GM12801 (cell line): ENCODE data around the gene SORBS1.

Source experiments
- CTCF ChIP-seq: IDR thresholded peaks from one replicate; pipeline ENCODE4 v1.5.1; 2011; ENCODE audit warnings: control low read depth; ENCODE audit not compliant: insufficient read length; ENCODE audit errors: extremely low read depth

The SORBS1 gene

GRCh38 chr10:95440756-95441546 lies 120.2 kb downstream of the SORBS1 start:
- TF ChIP-seq CTCF: no peak

- no peak for TF ChIP-seq CTCF
Measured at GRCh38 chr10:95440038-95440725, 121.0 kb downstream of the SORBS1 start.

- TF ChIP-seq CTCF: no peak
Measured at GRCh38 chr10:95438781-95439180, 122.4 kb downstream of the SORBS1 start.

- TF ChIP-seq CTCF: no peak
Measured at GRCh38 chr10:95437669-95438068, 123.5 kb downstream of the SORBS1 start.

GRCh38 chr10:95435548-95436279 lies 125.5 kb downstream of the SORBS1 start:
- no peak for TF ChIP-seq CTCF

- no peak for TF ChIP-seq CTCF
Measured at GRCh38 chr10:95434583-95434982, 126.6 kb downstream of the SORBS1 start.

GRCh38 chr10:95431900-95432342 lies 129.2 kb downstream of the SORBS1 start:
- TF ChIP-seq CTCF: no peak
